Naive thymus-derived CD4-positive, alpha-beta T cell (primary cell): Measurements from ENCODE around the gene EIF4EBP2. TPM values are rescaled to one million over a fixed set of nuclear protein-coding genes. Genes with fewer than 3 reads are reported as not detected.

Source experiments
- ATAC-seq: fragments of 150-1000 bp; cut with Tn5 transposase; 2 replicates; pipeline ENCODE4 v1.10.0; 2021; ENCODE audit warnings: mild to moderate bottlenecking, moderate library complexity
- CTCF ChIA-PET: fragments of 350-600 bp; sonication (Branson Sonifier 250); formaldehyde crosslinking; loops from one replicate; lab custom pipeline; 2021; ENCODE audit warnings: antibody characterized with exemption; lab: Charles Lee
- POLR2A ChIA-PET: fragments of 350-600 bp; sonication (Branson Sonifier 250); formaldehyde crosslinking; loops from one replicate; lab custom pipeline; 2021; ENCODE audit warnings: antibody characterized with exemption, inconsistent platforms; lab: Charles Lee
- DNase-seq, 9 donors: peaks; one replicate each; pipeline versions ENCODE4 v3.0.0 to v3.0.0-alpha.2; 2020 to 2022; ENCODE audit warnings: mixed read lengths in 1 of 9
- H3K27ac ChIP-seq: one replicate; pipeline ENCODE4 v1.7.0; 2013; ENCODE audit warnings: mild to moderate bottlenecking, low read depth, low read length, moderate library complexity
- H3K27me3 ChIP-seq, 2 donors: one replicate each; pipeline ENCODE4 v1.7.0; 2013; ENCODE audit warnings: low read length in 2 of 2, mild to moderate bottlenecking in 2 of 2, moderate library complexity in 2 of 2; ENCODE audit not compliant: control insufficient read depth in 2 of 2, insufficient read depth in 2 of 2
- H3K36me3 ChIP-seq, 3 experiments: 1 replicate in 2 of 3; 2 replicates in 1 of 3; pipeline ENCODE4 v1.7.0; 2013; ENCODE audit warnings: low read length in 3 of 3, mild to moderate bottlenecking in 3 of 3, moderate library complexity in 1 of 3; ENCODE audit not compliant: insufficient read depth in 3 of 3, control insufficient read depth in 2 of 3
- H3K4me1 ChIP-seq, 2 donors: one replicate each; pipeline ENCODE4 v1.7.0; 2013; ENCODE audit warnings: low read length in 2 of 2, mild to moderate bottlenecking in 2 of 2, moderate library complexity in 1 of 2; ENCODE audit not compliant: control insufficient read depth in 2 of 2, insufficient read depth in 2 of 2
- H3K4me3 ChIP-seq: 2 replicates; pipeline ENCODE4 v1.7.0; 2013; ENCODE audit warnings: mild to moderate bottlenecking, low read length
- H3K9me3 ChIP-seq, 3 experiments: 1 replicate in 2 of 3; 2 replicates in 1 of 3; pipeline ENCODE4 v1.7.0; 2013; ENCODE audit warnings: low read length in 3 of 3; ENCODE audit not compliant: control insufficient read depth in 2 of 3
- H3K27ac Mint-ChIP-seq, 9 donors: one replicate each; pipeline ENCODE4 v1.8.0; 2020 to 2022; ENCODE audit warnings: mixed read lengths in 9 of 9, mild to moderate bottlenecking in 8 of 9, moderate library complexity in 5 of 9, inconsistent platforms in 2 of 9
- H3K27me3 Mint-ChIP-seq, 5 donors: one replicate each; pipeline ENCODE4 v1.8.0; 2021 to 2022; ENCODE audit warnings: mixed read lengths in 5 of 5, mild to moderate bottlenecking in 1 of 5
- H3K36me3 Mint-ChIP-seq, 5 donors: one replicate each; pipeline ENCODE4 v1.8.0; 2020 to 2022; ENCODE audit warnings: mixed read lengths in 5 of 5, mild to moderate bottlenecking in 3 of 5, inconsistent platforms in 1 of 5
- H3K4me1 Mint-ChIP-seq, 7 donors: one replicate each; pipeline ENCODE4 v1.8.0; 2020 to 2022; ENCODE audit warnings: mixed read lengths in 7 of 7, mild to moderate bottlenecking in 3 of 7, inconsistent platforms in 1 of 7
- H3K4me3 Mint-ChIP-seq, 10 donors: one replicate each; pipeline ENCODE4 v1.8.0; 2020 to 2022; ENCODE audit warnings: mild to moderate bottlenecking in 10 of 10, mixed read lengths in 10 of 10, moderate library complexity in 6 of 10, inconsistent platforms in 2 of 10
- H3K9me3 Mint-ChIP-seq, 11 donors: one replicate each; pipeline ENCODE4 v1.8.0; 2020 to 2022; ENCODE audit warnings: mixed read lengths in 11 of 11, mild to moderate bottlenecking in 4 of 11, inconsistent platforms in 1 of 11, moderate library complexity in 1 of 11
- intact Hi-C, 2 donors: fragments of 100-400 bp; cut with micrococcal nuclease; formaldehyde crosslinking; loops; one replicate each; pipeline ENCODE4 v1.15.1; 2023
- polyA plus RNA-seq, 2 donors: library from polyadenylated mRNA; unstranded; fragments of 300-500 nt; fragmentation: Illumina TruSeq; gene quantifications; one replicate each; pipeline ENCODE4 v1.2.3, GENCODE V29; 2021
- total RNA-seq, 6 experiments: library from RNA in 5 of 6; stranded (reverse) in 5 of 6; gene quantifications; 1 replicate in 5 of 6; 2 replicates in 1 of 6; pipeline ENCODE4 v1.2.3 and lab custom pipeline; 2021 to 2026

Gene EIF4EBP2
- total and polyA plus RNA-seq, 7 experiments from 2014 or later, result 33.5 to 54.3 (median 47.8) TPM

- intact Hi-C loops, result no loop called here
- no peaks in the 10 kb centered on the region for H3K9me3 Mint-ChIP-seq
- Histone ChIP-seq H3K4me1 (peaks cover 10 to 21% of the 10 kb centered on the region in 2 donors), H3K36me3 (no peaks in the 10 kb centered on the region), H3K9me3 (no peaks in the 10 kb centered on the region), H3K27me3 (no peaks in the 10 kb centered on the region), H3K4me3 (no peak overlapping the region), H3K27ac (no peak overlapping the region)
- peaks cover 0 to 66% (median 0%) of the 10 kb centered on the region in 5 donors for H3K27me3 Mint-ChIP-seq
- peak overlapping the region in 1 of 10 donors; percentile 25 for H3K4me3 Mint-ChIP-seq
- peaks cover 12 to 30% (median 24%) of the 10 kb centered on the region in 7 donors for H3K4me1 Mint-ChIP-seq
- POLR2A ChIA-PET, result no interaction called here
- H3K27ac Mint-ChIP-seq, result no peak overlapping the region
- DNase-seq (no peak), ATAC-seq (no peak)
- CTCF ChIA-PET, result interaction anchor here (1.5 kb wide), 1 partner anchor 11 kb away, joined by 3 read pairs; no protein-coding TSS in a partner anchor
- H3K36me3 Mint-ChIP-seq, result no peaks in the 10 kb centered on the region
Measured at GRCh38 chr10:70472799-70473454, 69.0 kb downstream of the EIF4EBP2 start.

GRCh38 chr10:70474780-70475179, 70.8 kb downstream of the EIF4EBP2 start:
- CTCF ChIA-PET, result no interaction called here
- Mint-ChIP-seq H3K4me3 (no peak overlapping the region), H3K36me3 (no peaks in the 10 kb centered on the region), H3K4me1 (peaks cover 17 to 38% (median 31%) of the 10 kb centered on the region in 7 donors), H3K27ac (peak overlapping the region in 3 of 9 donors; percentile 1 to 48 (median 26)), H3K27me3 (peaks cover 0 to 73% (median 0%) of the 10 kb centered on the region in 5 donors), H3K9me3 (no peaks in the 10 kb centered on the region)
- no peaks in the 10 kb centered on the region for H3K9me3 ChIP-seq
- no peaks in the 10 kb centered on the region for H3K36me3 ChIP-seq
- H3K4me3 ChIP-seq, result no peak overlapping the region
- peaks cover 19 to 35% of the 10 kb centered on the region in 2 donors for H3K4me1 ChIP-seq
- no peak overlapping the region for H3K27ac ChIP-seq
- ATAC-seq (no peak), DNase-seq (no peak)
- POLR2A ChIA-PET, result no interaction called here
- H3K27me3 ChIP-seq, result peaks cover 0 to 4% of the 10 kb centered on the region in 2 donors
- intact Hi-C loops, result loop anchor here (5.0 kb wide), 3 partner anchors 92 to 343 kb away; partner anchors contain the start of genes LRRC20 (in 2 of the 2), PPA1 (in 1 of the 2) and SGPL1 (in 1 of the 2)

- H3K4me3 ChIP-seq, result no peak overlapping the region
- Mint-ChIP-seq H3K27ac (peak overlapping the region in 1 of 9 donors; percentile 48), H3K27me3 (peaks cover 0 to 78% (median 0%) of the 10 kb centered on the region in 5 donors), H3K36me3 (no peaks in the 10 kb centered on the region), H3K4me3 (no peak overlapping the region), H3K9me3 (no peaks in the 10 kb centered on the region), H3K4me1 (peaks cover 26 to 47% (median 40%) of the 10 kb centered on the region in 7 donors)
- peaks cover 27 to 43% of the 10 kb centered on the region in 2 donors for H3K4me1 ChIP-seq
- intact Hi-C loops, result loop anchor here (2.0 to 5.0 kb wide), 5 partner anchors 19 to 342 kb away; partner anchors contain the start of genes LRRC20 (in 2 of the 2), PPA1 (in 1 of the 2), SAR1A (in 1 of the 2) and SGPL1 (in 1 of the 2)
- ATAC-seq (no peak), DNase-seq (no peak)
- H3K27me3 ChIP-seq, result peaks cover 0 to 4% of the 10 kb centered on the region in 2 donors
- no peak overlapping the region for H3K27ac ChIP-seq
- ChIA-PET POLR2A (no interaction called here), CTCF (no interaction called here)
- no peaks in the 10 kb centered on the region for H3K36me3 ChIP-seq
- H3K9me3 ChIP-seq, result no peaks in the 10 kb centered on the region
Measured at GRCh38 chr10:70475661-70476060, 71.7 kb downstream of the EIF4EBP2 start.

GRCh38 chr10:70476249-70477035, 72.5 kb downstream of the EIF4EBP2 start:
- H3K36me3 Mint-ChIP-seq, result no peaks in the 10 kb centered on the region
- Histone ChIP-seq H3K4me3 (no peak overlapping the region), H3K27ac (no peak overlapping the region), H3K4me1 (peaks cover 29 to 51% of the 10 kb centered on the region in 2 donors), H3K27me3 (peaks cover 0 to 4% of the 10 kb centered on the region in 2 donors), H3K9me3 (no peaks in the 10 kb centered on the region), H3K36me3 (no peaks in the 10 kb centered on the region)
- ATAC-seq, result no peak
- H3K27ac Mint-ChIP-seq, result peak overlapping the region in 4 of 9 donors; percentile 29 to 75 (median 62)
- peak overlapping the region in 9 of 10 donors; percentile 19 to 90 (median 68) for H3K4me3 Mint-ChIP-seq
- CTCF ChIA-PET, result no interaction called here
- H3K27me3 Mint-ChIP-seq, result peaks cover 0 to 76% (median 0%) of the 10 kb centered on the region in 5 donors
- POLR2A ChIA-PET, result no interaction called here
- no peaks in the 10 kb centered on the region for H3K9me3 Mint-ChIP-seq
- H3K4me1 Mint-ChIP-seq, result peaks cover 28 to 54% (median 48%) of the 10 kb centered on the region in 7 donors
- intact Hi-C loops, result loop anchor here (1.0 to 5.0 kb wide), 8 partner anchors 15 to 341 kb away; partner anchors contain the start of genes LRRC20 (in 2 of the 2), PPA1 (in 2 of the 2), PRF1 (in 1 of the 2) and SAR1A (in 1 of the 2)
- no peak for DNase-seq

- Mint-ChIP-seq H3K4me1 (peaks cover 28 to 60% (median 52%) of the 10 kb centered on the region in 7 donors), H3K9me3 (no peaks in the 10 kb centered on the region), H3K27me3 (peaks cover 0 to 74% (median 0%) of the 10 kb centered on the region in 5 donors), H3K27ac (peak overlapping the region; percentile 6 to 93 (median 75)), H3K36me3 (no peaks in the 10 kb centered on the region), H3K4me3 (peak overlapping the region; percentile 73 to 90 (median 84))
- H3K27me3 ChIP-seq, result peaks cover 0 to 4% of the 10 kb centered on the region in 2 donors
- ChIA-PET POLR2A (interaction anchor here (1.7 kb wide), 1 partner anchor 74 kb away, joined by 7 read pairs; the partner anchor contains the start of gene EIF4EBP2), CTCF (interaction anchor here (0.7 to 1.4 kb wide), 2 partner anchors 16 to 75 kb away, joined by 3 to 6 read pairs; no protein-coding TSS in a partner anchor)
- H3K4me3 ChIP-seq, result peak overlapping the region; percentile 56
- no peak overlapping the region for H3K27ac ChIP-seq
- DNase-seq, result peak; percentile 39 to 90 (median 78)
- intact Hi-C loops, result loop anchor here (1.0 to 5.0 kb wide), 10 partner anchors 16 to 340 kb away; partner anchors contain the start of genes LRRC20 (in 2 of the 2), PPA1 (in 2 of the 2), EIF4EBP2 (in 1 of the 2) and PRF1 (in 1 of the 2)
- H3K4me1 ChIP-seq, result peaks cover 29 to 51% of the 10 kb centered on the region in 2 donors
- no peaks in the 10 kb centered on the region for H3K36me3 ChIP-seq
- ATAC-seq, result peak; percentile 85
- H3K9me3 ChIP-seq, result no peaks in the 10 kb centered on the region
Measured at GRCh38 chr10:70477661-70478162, 73.8 kb downstream of the EIF4EBP2 start.
